Medulla oblongata (tissue), 1 donor: ENCODE data around the gene GJB1.
A peak's percentile ranks its signal among the peaks of the same experiment; 100 is the strongest.

ENCODE experiments used
- DNase-seq: peaks from one replicate; pipeline ENCODE4 v3.0.0-alpha.2; 2015; ENCODE audit errors: extremely low spot score

The GJB1 gene

DNA sequence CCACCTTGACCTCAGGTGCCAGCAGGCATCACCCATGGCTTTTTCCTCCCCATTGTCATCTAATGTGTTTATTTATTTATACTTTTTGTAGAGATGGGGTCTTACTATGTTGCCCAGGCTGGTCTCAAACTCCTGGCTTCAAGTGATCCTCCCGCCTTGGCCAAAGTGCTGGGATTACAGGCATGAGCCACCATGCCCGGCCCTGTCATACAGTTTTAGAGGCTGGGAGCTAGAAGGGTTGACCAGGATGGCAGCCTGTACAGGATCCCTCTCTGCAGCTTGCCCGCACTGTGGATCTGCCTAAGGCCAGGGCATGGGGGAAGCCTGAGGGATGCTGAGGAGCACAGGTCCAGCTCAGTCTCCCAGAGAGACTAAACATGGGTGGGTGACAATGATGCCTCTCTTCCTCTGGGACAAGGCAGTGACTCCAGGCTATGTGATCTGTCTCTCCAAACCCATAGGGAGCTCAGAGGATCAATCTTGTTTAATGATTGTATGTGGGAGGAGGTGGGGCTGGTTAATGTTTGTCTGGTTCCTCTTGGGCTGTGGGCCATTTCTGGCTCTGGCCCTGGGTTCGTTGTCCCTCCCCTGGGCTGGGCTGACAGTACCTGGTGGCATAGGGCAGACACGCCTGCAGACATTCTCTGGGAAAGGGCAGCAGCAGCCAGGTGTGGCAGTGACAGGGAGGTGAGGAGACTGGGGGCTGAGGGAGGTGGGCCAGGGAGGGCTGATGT is 8.3 kb upstream of the GJB1 start:
- no peak for DNase-seq

DNA sequence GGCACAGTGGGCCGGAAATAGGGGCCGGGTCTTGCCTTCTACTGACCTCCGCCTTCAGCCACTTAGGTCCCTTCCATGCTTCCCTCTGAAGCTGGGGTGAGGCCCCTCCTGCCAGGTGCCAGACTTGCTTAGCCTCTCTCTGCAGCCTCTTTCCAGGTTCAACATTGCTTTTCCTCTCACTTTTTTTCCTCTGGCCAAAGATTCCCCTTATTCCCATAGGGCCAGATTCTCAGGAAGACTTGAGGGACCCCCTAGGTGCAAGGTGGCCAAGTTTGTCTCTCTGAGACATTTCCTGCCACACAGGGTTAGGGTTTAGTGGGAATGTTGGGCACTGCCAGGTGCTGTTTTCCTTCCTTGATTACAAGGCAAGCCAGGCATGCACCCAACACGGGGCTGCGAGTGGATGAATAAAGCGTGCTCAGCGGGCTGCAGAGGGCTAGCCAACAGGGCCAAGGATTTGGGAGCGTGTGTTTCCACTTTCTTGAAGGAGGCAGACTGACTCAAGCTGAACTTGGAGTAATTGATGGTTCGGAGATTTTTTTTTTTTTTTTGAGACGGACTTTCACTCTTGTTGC is 7.6 kb upstream of the GJB1 start:
- DNase-seq, result no peak

DNA sequence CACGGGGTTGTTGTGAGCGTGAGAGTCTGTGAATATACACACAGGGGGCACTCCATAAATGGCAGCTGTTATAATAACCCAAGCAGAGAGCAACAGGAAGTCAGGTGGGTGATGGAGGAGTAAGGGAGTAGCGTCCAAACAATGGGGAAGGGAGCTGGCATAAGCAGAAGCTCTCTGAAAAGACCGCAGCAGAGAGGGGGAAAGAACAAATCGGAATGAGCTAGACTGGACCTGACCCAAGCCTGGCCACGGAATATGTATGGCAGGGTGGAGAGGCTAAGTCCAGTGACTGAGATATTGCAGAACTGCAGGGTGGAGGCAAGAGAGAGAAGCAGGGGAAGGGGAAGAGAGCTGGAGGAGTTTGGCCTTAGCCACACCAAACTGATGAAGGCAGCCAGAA is 6.5 kb upstream of the GJB1 start:
- DNase-seq, result no peak

DNA sequence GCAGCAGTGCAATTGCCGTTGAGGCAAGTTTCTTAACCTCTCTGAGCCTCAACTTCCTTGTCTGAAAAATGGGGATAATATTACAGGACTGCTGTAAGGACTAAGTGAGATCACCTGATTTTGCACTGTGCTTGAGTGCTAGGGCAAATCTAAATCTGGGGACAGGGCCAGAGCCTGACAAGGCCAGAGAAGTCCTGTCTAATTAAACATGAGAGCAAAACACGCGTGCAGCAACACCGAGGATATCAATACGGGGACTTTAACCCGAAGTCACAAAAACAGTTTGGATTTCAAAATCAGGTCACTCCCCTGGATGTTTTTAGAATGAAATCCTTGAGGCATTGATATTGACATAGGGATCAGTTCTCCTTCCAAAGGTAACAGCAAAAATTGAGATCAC is 5.7 kb upstream of the GJB1 start:
- no peak for DNase-seq

DNA sequence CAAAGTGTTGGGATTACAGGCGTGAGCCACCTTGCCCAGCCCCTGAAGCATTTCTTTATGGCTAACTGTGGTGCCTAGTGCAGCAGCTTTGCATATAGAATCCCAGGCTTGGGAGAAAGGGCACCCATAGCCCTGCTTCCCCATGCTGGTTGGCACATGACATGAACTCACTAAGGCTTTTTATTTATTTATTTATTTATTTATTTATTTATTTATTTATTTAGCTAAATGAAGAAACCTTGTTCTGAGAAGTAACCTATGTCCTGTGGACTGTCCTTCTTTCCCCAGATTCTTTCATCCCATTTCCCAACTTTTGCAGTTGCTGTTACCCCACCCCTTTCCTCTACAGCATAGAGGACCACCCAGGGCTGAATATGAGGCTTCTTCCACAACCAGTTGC is 1.9 kb upstream of the GJB1 start:
- no peak for DNase-seq

DNA sequence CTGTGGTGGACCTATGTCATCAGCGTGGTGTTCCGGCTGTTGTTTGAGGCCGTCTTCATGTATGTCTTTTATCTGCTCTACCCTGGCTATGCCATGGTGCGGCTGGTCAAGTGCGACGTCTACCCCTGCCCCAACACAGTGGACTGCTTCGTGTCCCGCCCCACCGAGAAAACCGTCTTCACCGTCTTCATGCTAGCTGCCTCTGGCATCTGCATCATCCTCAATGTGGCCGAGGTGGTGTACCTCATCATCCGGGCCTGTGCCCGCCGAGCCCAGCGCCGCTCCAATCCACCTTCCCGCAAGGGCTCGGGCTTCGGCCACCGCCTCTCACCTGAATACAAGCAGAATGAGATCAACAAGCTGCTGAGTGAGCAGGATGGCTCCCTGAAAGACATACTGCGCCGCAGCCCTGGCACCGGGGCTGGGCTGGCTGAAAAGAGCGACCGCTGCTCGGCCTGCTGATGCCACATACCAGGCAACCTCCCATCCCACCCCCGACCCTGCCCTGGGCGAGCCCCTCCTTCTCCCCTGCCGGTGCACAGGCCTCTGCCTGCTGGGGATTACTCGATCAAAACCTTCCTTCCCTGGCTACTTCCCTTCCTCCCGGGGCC is 1.2 kb downstream of the GJB1 start:
- no peak for DNase-seq

DNA sequence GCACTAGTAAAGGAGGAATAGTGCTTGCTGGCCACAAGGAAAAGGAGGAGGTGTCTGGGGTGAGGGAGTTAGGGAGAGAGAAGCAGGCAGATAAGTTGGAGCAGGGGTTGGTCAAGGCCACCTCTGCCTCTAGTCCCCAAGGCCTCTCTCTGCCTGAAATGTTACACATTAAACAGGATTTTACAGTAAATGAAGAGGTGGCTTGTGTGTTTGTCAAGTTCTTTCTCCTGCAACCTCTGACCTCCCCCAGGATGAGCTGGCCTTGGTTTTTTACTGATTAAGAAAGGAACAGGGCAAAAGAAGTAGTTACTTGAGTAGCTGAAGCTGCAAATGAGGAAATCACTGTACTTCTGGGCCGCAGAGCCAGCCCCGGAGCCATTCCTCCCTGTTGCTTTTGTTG is 2.0 kb downstream of the GJB1 start:
- DNase-seq, result no peak

DNA sequence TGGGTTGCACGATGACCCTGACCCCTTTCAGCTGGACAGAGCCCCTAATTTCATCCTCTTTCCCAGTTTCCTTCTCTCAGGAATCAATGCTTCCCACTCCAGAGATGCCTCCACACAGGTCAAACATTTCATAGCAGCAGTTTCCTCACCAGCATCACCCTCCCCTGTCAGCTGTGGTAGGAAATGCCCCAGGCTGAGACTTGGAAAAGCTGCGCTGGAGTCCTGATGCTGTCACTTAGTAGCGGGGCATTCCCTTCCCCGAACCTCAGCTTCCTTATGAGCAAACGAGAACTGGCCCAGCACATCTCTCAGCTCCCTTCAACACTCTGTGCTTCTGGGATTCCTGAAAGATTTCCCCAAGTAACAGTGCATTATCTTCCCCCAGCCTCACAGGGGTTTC is 2.7 kb downstream of the GJB1 start:
- DNase-seq, result no peak

DNA sequence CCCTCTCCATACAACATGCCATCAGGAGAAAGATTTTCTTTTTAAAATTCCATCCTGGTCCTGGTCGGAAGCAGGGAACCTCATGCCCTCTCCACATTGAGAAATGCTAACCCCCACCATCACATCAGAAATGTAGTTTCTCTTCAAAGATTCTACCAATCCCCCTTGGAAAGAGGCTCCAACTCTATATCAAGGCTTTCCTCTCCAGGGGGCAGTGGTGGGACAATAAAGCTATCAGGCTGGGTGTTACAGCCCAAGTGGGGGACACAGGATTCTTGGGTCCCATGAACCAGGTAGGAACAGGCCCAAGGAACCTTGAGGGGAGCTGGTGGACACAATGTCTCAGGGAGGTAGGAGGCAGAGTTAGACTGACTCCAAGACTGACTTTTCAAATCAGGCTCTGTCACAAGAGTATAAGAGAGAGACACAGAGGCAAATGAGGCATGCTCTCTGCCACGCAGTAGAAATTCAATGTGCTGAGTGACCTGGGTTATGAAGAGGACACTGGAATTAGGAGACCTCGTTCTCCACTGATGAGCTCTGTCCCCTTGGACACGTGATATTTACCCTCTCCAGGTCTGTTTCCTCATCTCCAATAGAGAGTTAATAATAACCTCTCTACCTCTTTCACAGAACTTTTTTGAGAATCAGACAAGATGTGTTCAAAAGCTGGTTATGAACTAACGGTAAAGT is 4.5 kb downstream of the GJB1 start:
- no peak for DNase-seq

- DNase-seq, result no peak
These were observed 5.1 kb downstream of the GJB1 start for GRCh38 chrX:71228063-71228642.

GRCh38 chrX:71235482-71235881 is 12.5 kb downstream of the GJB1 start:
- no peak for DNase-seq

- DNase-seq, result no peak
These were observed 13.8 kb downstream of the GJB1 start for GRCh38 chrX:71236836-71237235.

- no peak for DNase-seq
These were observed 16.8 kb downstream of the GJB1 start for GRCh38 chrX:71239781-71240180.

GRCh38 chrX:71241301-71241700 is 18.3 kb downstream of the GJB1 start:
- no peak for DNase-seq

GRCh38 chrX:71244359-71245128 is 21.5 kb downstream of the GJB1 start:
- DNase-seq, result no peak

DNA sequence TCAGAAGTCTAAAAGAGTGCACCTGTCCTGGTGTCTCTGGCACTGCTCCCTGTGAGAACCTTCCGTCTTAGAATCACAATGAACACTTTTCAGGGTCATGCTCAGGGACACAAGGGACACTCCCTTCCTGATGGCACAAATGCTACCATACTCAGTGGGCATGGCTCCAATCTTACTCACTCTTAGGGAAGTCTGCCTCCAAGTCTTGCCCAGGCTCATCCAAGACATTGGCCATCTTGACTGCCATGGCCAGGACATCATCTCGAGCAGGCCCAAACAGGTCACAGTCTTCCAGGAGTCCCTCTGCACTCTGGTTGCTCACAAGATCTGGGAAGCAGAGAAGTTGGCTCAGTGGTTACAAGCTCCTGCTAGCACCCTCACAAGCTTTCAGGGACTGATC is 22.1 kb downstream of the GJB1 start:
- no peak for DNase-seq

- DNase-seq, result no peak
These were observed 27.8 kb downstream of the GJB1 start for GRCh38 chrX:71250841-71251240.

- no peak for DNase-seq
These were observed 28.5 kb downstream of the GJB1 start for GRCh38 chrX:71251466-71251973.

DNA sequence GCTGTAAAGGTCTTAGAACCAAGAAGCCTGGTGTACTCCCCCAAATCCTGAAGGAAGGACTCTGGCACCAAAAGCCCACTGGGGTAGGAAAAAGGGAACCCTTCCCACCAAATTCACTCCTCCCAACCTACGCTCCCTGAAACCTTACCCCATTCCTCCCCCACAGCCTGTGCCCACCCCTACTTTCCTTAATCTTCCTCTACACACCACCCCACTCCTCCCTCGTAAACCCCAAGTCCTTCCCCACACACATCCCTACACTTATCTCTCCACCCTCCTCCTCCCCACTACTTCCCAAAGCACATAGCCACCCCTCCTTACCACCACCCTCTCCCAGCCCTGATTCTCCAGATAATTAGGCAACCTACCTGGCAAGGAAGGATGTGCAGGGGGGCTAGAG is 29.2 kb downstream of the GJB1 start:
- no peak for DNase-seq

GRCh38 chrX:71253253-71254091 is 30.4 kb downstream of the GJB1 start:
- peak; percentile 28 for DNase-seq
